ENCODE measurements around the gene TMEM175. TPM values are rescaled to one million over a fixed set of nuclear protein-coding genes. Genes with fewer than 3 reads are reported as not detected.

TMEM175 gene
- total RNA-seq, 1 donor from 2014 or later: 30.6 TPM

GRCh38 chr4:995311-996026 is 63.2 kb downstream of the TMEM175 start:
- Mint-ChIP-seq H3K36me3 (ENCODE audit: insufficient read depth) (no peaks in the 10 kb centered on the region), H3K4me3 (ENCODE audit: low read depth) (no peak overlapping the region), H3K27ac (no peak overlapping the region), H3K9me3 (ENCODE audit: low read depth) (no peaks in the 10 kb centered on the region), H3K27me3 (peaks cover 25% of the 10 kb centered on the region), H3K4me1 (ENCODE audit: low read depth) (peaks cover 13% of the 10 kb centered on the region)
- no peak for DNase-seq (ENCODE audit: low spot score, unreplicated experiment)
- TF ChIP-seq, protein P1, sequence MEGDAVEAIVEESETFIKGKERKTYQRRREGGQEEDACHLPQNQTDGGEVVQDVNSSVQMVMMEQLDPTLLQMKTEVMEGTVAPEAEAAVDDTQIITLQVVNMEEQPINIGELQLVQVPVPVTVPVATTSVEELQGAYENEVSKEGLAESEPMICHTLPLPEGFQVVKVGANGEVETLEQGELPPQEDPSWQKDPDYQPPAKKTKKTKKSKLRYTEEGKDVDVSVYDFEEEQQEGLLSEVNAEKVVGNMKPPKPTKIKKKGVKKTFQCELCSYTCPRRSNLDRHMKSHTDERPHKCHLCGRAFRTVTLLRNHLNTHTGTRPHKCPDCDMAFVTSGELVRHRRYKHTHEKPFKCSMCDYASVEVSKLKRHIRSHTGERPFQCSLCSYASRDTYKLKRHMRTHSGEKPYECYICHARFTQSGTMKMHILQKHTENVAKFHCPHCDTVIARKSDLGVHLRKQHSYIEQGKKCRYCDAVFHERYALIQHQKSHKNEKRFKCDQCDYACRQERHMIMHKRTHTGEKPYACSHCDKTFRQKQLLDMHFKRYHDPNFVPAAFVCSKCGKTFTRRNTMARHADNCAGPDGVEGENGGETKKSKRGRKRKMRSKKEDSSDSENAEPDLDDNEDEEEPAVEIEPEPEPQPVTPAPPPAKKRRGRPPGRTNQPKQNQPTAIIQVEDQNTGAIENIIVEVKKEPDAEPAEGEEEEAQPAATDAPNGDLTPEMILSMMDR (IDR thresholded peaks at IDR 0.05; ENCODE audit: unreplicated experiment): no peak

DNA sequence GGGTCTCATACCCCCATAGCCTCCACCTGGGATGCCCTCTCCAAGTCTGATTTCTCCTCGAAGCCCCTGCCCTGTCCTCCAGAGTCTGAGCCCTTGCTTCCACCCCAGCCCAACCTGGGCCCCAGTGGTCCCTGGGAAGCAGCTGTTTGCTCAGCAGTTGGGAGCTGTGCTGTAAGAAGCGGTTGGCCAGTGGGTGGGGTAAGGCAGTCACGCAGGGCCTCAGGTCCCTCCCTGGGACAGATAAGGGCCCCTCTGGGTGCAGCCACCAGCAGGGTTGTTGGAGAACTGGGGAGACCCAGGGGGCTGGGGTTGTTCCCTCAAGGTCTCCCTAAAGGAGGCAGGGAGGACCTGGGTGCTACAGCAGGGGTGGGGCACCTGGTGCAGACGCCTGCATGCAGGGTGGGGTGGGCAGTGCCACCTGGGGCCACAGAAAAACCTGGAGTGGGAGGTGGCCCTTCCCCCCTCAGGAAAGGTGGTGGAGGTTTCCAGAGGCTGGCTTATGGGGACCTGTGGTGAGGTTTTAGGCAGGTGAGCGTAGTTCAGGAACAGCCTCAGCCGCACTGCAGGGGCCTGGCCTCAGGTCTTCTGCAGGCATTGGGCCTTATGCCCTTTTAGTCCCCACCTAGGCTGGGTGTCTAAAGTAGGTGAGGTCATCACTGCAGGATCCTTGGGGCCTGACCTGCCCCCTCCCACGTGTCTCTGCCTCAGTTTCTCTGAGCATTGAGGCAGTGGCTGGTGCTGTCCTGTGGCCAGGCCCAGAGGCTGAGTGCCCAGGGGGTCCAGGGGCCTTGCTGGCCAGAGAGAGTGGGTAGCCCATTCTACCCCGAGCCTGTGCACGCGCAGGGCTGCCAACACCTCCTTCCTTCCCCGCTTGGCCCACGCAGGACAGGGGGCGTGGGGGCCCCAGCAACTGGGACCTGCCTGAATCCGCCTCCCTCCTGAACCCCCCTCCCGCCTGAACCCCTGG is 64.1 kb downstream of the TMEM175 start:
- Mint-ChIP-seq H3K36me3 (ENCODE audit: insufficient read depth) (no peaks in the 10 kb centered on the region), H3K27me3 (peaks cover 27% of the 10 kb centered on the region), H3K9me3 (ENCODE audit: low read depth) (no peaks in the 10 kb centered on the region), H3K27ac (no peak overlapping the region), H3K4me1 (ENCODE audit: low read depth) (peaks cover 13% of the 10 kb centered on the region), H3K4me3 (ENCODE audit: low read depth) (no peak overlapping the region)
- TF ChIP-seq, protein P1 (IDR thresholded peaks at IDR 0.05; ENCODE audit: unreplicated experiment): no peak
- no peak for DNase-seq (ENCODE audit: low spot score, unreplicated experiment)

DNA sequence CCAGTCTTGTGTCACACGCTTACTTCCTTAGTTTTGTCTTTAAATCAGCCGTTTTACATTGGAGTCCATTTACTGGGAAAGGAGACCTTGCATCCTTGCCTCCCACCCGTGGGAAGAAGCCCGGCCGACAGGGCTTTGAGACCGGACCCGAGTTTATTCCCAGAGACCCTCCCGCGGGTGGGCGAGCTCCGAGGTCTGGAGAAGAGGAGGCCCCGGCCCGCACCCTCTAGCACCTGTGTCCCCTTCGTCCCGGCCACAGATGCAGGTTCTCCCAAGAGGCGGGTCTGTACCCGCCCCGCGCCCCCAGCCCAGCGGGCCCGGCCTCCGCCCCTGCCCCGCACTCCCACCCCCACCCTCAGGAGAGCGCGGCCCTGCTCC is 64.7 kb downstream of the TMEM175 start:
- Mint-ChIP-seq H3K9me3 (ENCODE audit: low read depth) (no peaks in the 10 kb centered on the region), H3K4me1 (ENCODE audit: low read depth) (peaks cover 13% of the 10 kb centered on the region), H3K36me3 (ENCODE audit: insufficient read depth) (no peaks in the 10 kb centered on the region), H3K27me3 (peaks cover 32% of the 10 kb centered on the region), H3K27ac (no peak overlapping the region), H3K4me3 (ENCODE audit: low read depth) (no peak overlapping the region)
- DNase-seq (ENCODE audit: low spot score, unreplicated experiment): no peak
- TF ChIP-seq, protein P1 (IDR thresholded peaks at IDR 0.05; ENCODE audit: unreplicated experiment): no peak

GRCh38 chr4:997375-998071 is 65.3 kb downstream of the TMEM175 start:
- Mint-ChIP-seq H3K4me1 (ENCODE audit: low read depth) (peaks cover 11% of the 10 kb centered on the region), H3K9me3 (ENCODE audit: low read depth) (no peaks in the 10 kb centered on the region), H3K4me3 (ENCODE audit: low read depth) (no peak overlapping the region), H3K27me3 (peaks cover 36% of the 10 kb centered on the region), H3K27ac (no peak overlapping the region), H3K36me3 (ENCODE audit: insufficient read depth) (no peaks in the 10 kb centered on the region)
- no peak for DNase-seq (ENCODE audit: low spot score, unreplicated experiment)
- TF ChIP-seq, protein P1 (IDR thresholded peaks at IDR 0.05; ENCODE audit: unreplicated experiment): no peak

Data from progenitor cell of endocrine pancreas (in vitro differentiated cells).